Stimulated activated CD8-positive, alpha-beta memory T cell treated with anti-CD3 and anti-CD28 coated beads, Interleukin-15, amount 100 ng/mL, for 1 hour (primary cell): Measurements from ENCODE around the gene HM13.
"Not testable (repeated sequence)": the region's sequence is repeated elsewhere in the genome, so short reads cannot be mapped to it uniquely, and the experiment has no call there.

Experiments used
- DNase-seq: peaks from one replicate; pipeline ENCODE4 v3.0.0-alpha.2; 2020; ENCODE audit warnings: low read depth

HM13 gene

GRCh38 chr20:31612271-31612640 lies 98.0 kb downstream of the HM13 start:
- not testable (repeated sequence) for DNase-seq

GRCh38 chr20:31615416-31615815 lies 101.2 kb downstream of the HM13 start:
- DNase-seq = no peak

- no peak for DNase-seq
Observed at GRCh38 chr20:31617432-31618104, 103.3 kb downstream of the HM13 start.
